IPS DF 6.9 (cell line): ENCODE measurements around the gene FBXO42.
"Not testable (repeated sequence)": the region's sequence is repeated elsewhere in the genome, so short reads cannot be mapped to it uniquely, and the experiment has no call there.

Source experiments
- DNase-seq: peaks from one replicate; pipeline ENCODE4 v3.0.0-alpha.2; 2013; ENCODE audit warnings: low read depth, low spot score
- H3K27ac ChIP-seq: one replicate; pipeline ENCODE4 v1.5.1; 2013; ENCODE audit warnings: low read length, control low read depth
- H3K27me3 ChIP-seq: 2 replicates; pipeline ENCODE4 v1.6.1; 2013; ENCODE audit warnings: mild to moderate bottlenecking, low read length; ENCODE audit not compliant: control insufficient read depth, insufficient read depth
- H3K36me3 ChIP-seq: 2 replicates; pipeline ENCODE4 v1.6.1; 2013; ENCODE audit warnings: low read length; ENCODE audit not compliant: control insufficient read depth, insufficient read depth
- H3K4me1 ChIP-seq: 2 replicates; pipeline ENCODE4 v1.6.1; 2013; ENCODE audit warnings: low read length; ENCODE audit not compliant: control insufficient read depth, insufficient read depth
- H3K4me3 ChIP-seq: 2 replicates; pipeline ENCODE4 v1.5.1; 2013; ENCODE audit warnings: mild to moderate bottlenecking, low read length
- H3K9me3 ChIP-seq: 2 replicates; pipeline ENCODE4 v1.6.1; 2013; ENCODE audit warnings: low read length, inconsistent platforms; ENCODE audit not compliant: control insufficient read depth, insufficient read depth
- WGBS: extraction: QIAGEN DNeasy Blood & Tissue Kit; methylation state at CpG from one replicate; pipeline ENCODE4 v1.1.7; 2013; ENCODE audit warnings: mixed read lengths, missing lambda C conversion rate; ENCODE audit not compliant: insufficient read length, insufficient coverage; 5-methylcytosine and 5-hydroxymethylcytosine counted together

Gene FBXO42

GRCh38 chr1:16352842-16353535 is 709 bp upstream of the FBXO42 start:
- Histone ChIP-seq H3K36me3 (no peaks in the 10 kb centered on the region), H3K4me3 (peak overlapping the region; percentile 94; the same call in 1 of the 2 replicates), H3K27me3 (no peaks in the 10 kb centered on the region), H3K4me1 (no peaks in the 10 kb centered on the region), H3K27ac (no peak overlapping the region), H3K9me3 (no peaks in the 10 kb centered on the region)
- DNase-seq: no peak
- no CpG with 5 or more reads among the region's 11 CpGs for WGBS

GRCh38 chr1:16351456-16351993 is 755 bp downstream of the FBXO42 start:
- Histone ChIP-seq H3K27ac (no peak overlapping the region), H3K9me3 (no peaks in the 10 kb centered on the region), H3K27me3 (no peaks in the 10 kb centered on the region), H3K36me3 (no peaks in the 10 kb centered on the region), H3K4me3 (peak overlapping the region; percentile 94), H3K4me1 (no peaks in the 10 kb centered on the region)
- DNase-seq: no peak
- no CpG with 5 or more reads among the region's 20 CpGs for WGBS

- DNase-seq: no peak
- no peaks in the 10 kb centered on the region for H3K27me3 ChIP-seq
- H3K27ac ChIP-seq: no peak overlapping the region
- no peaks in the 10 kb centered on the region for H3K4me1 ChIP-seq
- WGBS: no CpG with 5 or more reads among the region's 2 CpGs
- H3K9me3 ChIP-seq: no peaks in the 10 kb centered on the region
- H3K36me3 ChIP-seq: no peaks in the 10 kb centered on the region
- no peak overlapping the region for H3K4me3 ChIP-seq
Measured at GRCh38 chr1:16349847-16350406, 2.4 kb downstream of the FBXO42 start.

- WGBS: no CpG with 5 or more reads among the region's 14 CpGs
- H3K4me3 ChIP-seq: no peak overlapping the region
- H3K4me1 ChIP-seq: no peaks in the 10 kb centered on the region
- DNase-seq: no peak
- H3K27me3 ChIP-seq: no peaks in the 10 kb centered on the region
- H3K9me3 ChIP-seq: no peaks in the 10 kb centered on the region
- no peak overlapping the region for H3K27ac ChIP-seq
- no peaks in the 10 kb centered on the region for H3K36me3 ChIP-seq
Measured at GRCh38 chr1:16348414-16349182, 3.7 kb downstream of the FBXO42 start.

- H3K27ac ChIP-seq, H3K27me3 ChIP-seq, H3K4me1 ChIP-seq, DNase-seq, H3K9me3 ChIP-seq, H3K4me3 ChIP-seq, H3K36me3 ChIP-seq: not testable (repeated sequence)
- WGBS: no CpG with 5 or more reads among the region's 6 CpGs
Measured at GRCh38 chr1:16343276-16343675, 9.0 kb downstream of the FBXO42 start.

GRCh38 chr1:16342331-16343062 is 9.8 kb downstream of the FBXO42 start:
- H3K27me3 ChIP-seq: no peaks in the 10 kb centered on the region
- H3K9me3 ChIP-seq: no peaks in the 10 kb centered on the region
- no CpG with 5 or more reads among the region's 10 CpGs for whole genome bisulfite sequencing
- no peaks in the 10 kb centered on the region for H3K4me1 ChIP-seq
- H3K4me3 ChIP-seq: no peak overlapping the region
- no peak overlapping the region for H3K27ac ChIP-seq
- no peaks in the 10 kb centered on the region for H3K36me3 ChIP-seq
- no peak for DNase-seq

- no peak for DNase-seq
- H3K27me3 ChIP-seq: no peaks in the 10 kb centered on the region
- H3K9me3 ChIP-seq: no peaks in the 10 kb centered on the region
- H3K4me1 ChIP-seq: no peaks in the 10 kb centered on the region
- H3K4me3 ChIP-seq: no peak overlapping the region
- WGBS: no CpG with 5 or more reads among the region's 1 CpG
- no peaks in the 10 kb centered on the region for H3K36me3 ChIP-seq
- no peak overlapping the region for H3K27ac ChIP-seq
Measured at GRCh38 chr1:16340673-16341072, 11.6 kb downstream of the FBXO42 start.

GRCh38 chr1:16338961-16339360 is 13.3 kb downstream of the FBXO42 start:
- H3K9me3 ChIP-seq: no peaks in the 10 kb centered on the region
- H3K36me3 ChIP-seq: no peaks in the 10 kb centered on the region
- no peak overlapping the region for H3K4me3 ChIP-seq
- no peaks in the 10 kb centered on the region for H3K27me3 ChIP-seq
- no peaks in the 10 kb centered on the region for H3K4me1 ChIP-seq
- H3K27ac ChIP-seq: no peak overlapping the region
- no peak for DNase-seq
- WGBS: 100% methylated on average over 1 of the region's 5 CpGs

- DNase-seq: no peak
- H3K27ac ChIP-seq: no peak overlapping the region
Measured at GRCh38 chr1:16334655-16335340, 17.5 kb downstream of the FBXO42 start.

More at GRCh38 chr1:16334655-16335340, 17.5 kb downstream of the FBXO42 start:
- Histone ChIP-seq H3K4me1 (no peaks in the 10 kb centered on the region), H3K27me3 (no peaks in the 10 kb centered on the region), H3K36me3 (no peaks in the 10 kb centered on the region), H3K4me3 (no peak overlapping the region), H3K9me3 (no peaks in the 10 kb centered on the region)
- no CpG with 5 or more reads among the region's 7 CpGs for WGBS
